PC-9 (cell line): ENCODE results near the gene OR1M1.

ENCODE experiments used
- CTCF ChIP-seq: fragments of 200-600 bp; sonication (generic); conservative IDR thresholded peaks from 2 replicates; pipeline ENCODE4 v1.6.1; 2017; ENCODE audit warnings: mixed run types, antibody characterized with exemption, mild to moderate bottlenecking, moderate library complexity
- EZH2 ChIP-seq: fragments of 200-600 bp; sonication (generic); IDR thresholded peaks from 2 replicates; pipeline ENCODE4 v1.8.0; 2017; ENCODE audit warnings: antibody characterized with exemption, low read depth

GRCh38 chr19:9044449-9044848, 42.4 kb upstream of the OR1M1 start:
- TF ChIP-seq CTCF (no peak), EZH2 (no peak)
